HG02870 (cell line): Measurements from ENCODE around the gene TYW1.
"Not testable (repeated sequence)": the region's sequence is repeated elsewhere in the genome, so short reads cannot be mapped to it uniquely, and the experiment has no call there.

Experiments
- ATAC-seq: cut with Tn5 transposase; IDR thresholded peaks from one replicate; pipeline ENCODE4 v1.9.1; 2021; ENCODE audit warnings: mild to moderate bottlenecking, moderate library complexity; ENCODE audit not compliant: unreplicated experiment

TYW1 gene

GRCh38 chr7:67120491-67120890 is 123.9 kb downstream of the TYW1 start:
- ATAC-seq: not testable (repeated sequence)

- not testable (repeated sequence) for ATAC-seq
These were observed 131.6 kb downstream of the TYW1 start for GRCh38 chr7:67128257-67128656.

- not testable (repeated sequence) for ATAC-seq
These were observed 134.1 kb downstream of the TYW1 start for GRCh38 chr7:67130766-67131165.

GRCh38 chr7:67134912-67135311 is 138.3 kb downstream of the TYW1 start:
- not testable (repeated sequence) for ATAC-seq

- not testable (repeated sequence) for ATAC-seq
These were observed 139.2 kb downstream of the TYW1 start for GRCh38 chr7:67135617-67136486.

GRCh38 chr7:67137489-67137888 is 140.9 kb downstream of the TYW1 start:
- not testable (repeated sequence) for ATAC-seq

- not testable (repeated sequence) for ATAC-seq
These were observed 143.2 kb downstream of the TYW1 start for GRCh38 chr7:67139876-67140275.

GRCh38 chr7:67141001-67141400 is 144.4 kb downstream of the TYW1 start:
- ATAC-seq: not testable (repeated sequence)

- not testable (repeated sequence) for ATAC-seq
These were observed 146.6 kb downstream of the TYW1 start for GRCh38 chr7:67143091-67143786.

GRCh38 chr7:67145581-67146193 is 149.1 kb downstream of the TYW1 start:
- ATAC-seq: not testable (repeated sequence)

GRCh38 chr7:67149131-67149530 is 152.5 kb downstream of the TYW1 start:
- not testable (repeated sequence) for ATAC-seq

GRCh38 chr7:67154374-67154773 is 157.7 kb downstream of the TYW1 start:
- not testable (repeated sequence) for ATAC-seq

GRCh38 chr7:67156064-67156463 is 159.4 kb downstream of the TYW1 start:
- not testable (repeated sequence) for ATAC-seq

GRCh38 chr7:67163285-67163684 is 166.7 kb downstream of the TYW1 start:
- ATAC-seq: peak; percentile 65

GRCh38 chr7:67171151-67171550 is 174.5 kb downstream of the TYW1 start:
- peak; percentile 84 for ATAC-seq

- ATAC-seq: peak; percentile 54
These were observed 180.1 kb downstream of the TYW1 start for GRCh38 chr7:67176730-67177129.

- not testable (repeated sequence) for ATAC-seq
These were observed 182.5 kb downstream of the TYW1 start for GRCh38 chr7:67178915-67179688.

GRCh38 chr7:67182956-67183750 is 186.5 kb downstream of the TYW1 start:
- not testable (repeated sequence) for ATAC-seq

GRCh38 chr7:67184912-67185659 is 188.5 kb downstream of the TYW1 start:
- peak; percentile 28 for ATAC-seq
